ENCODE measurements around the gene CHD6.

Gene CHD6

GRCh38 chr20:41406353-41406752, 211.8 kb downstream of the CHD6 start (continued):
- TF ChIP-seq ZNF639 (tag by site-specific recombination; IDR thresholded peaks at IDR 0.05), result no peak
- no peak for TF ChIP-seq ZBTB6 (tag by site-specific recombination; IDR thresholded peaks at IDR 0.05)

GRCh38 chr20:41405436-41405835, 212.7 kb downstream of the CHD6 start:
- TF ChIP-seq ZNF704 (tag by site-specific recombination; IDR thresholded peaks at IDR 0.05), result no peak
- no peak overlapping the region for H3K27ac ChIP-seq (ENCODE audit: extremely low read depth, low read depth, low read length)
- ChIA-PET CTCF (no interaction called here), POLR2A (no interaction called here)
- H3K4me1 ChIP-seq (ENCODE audit: control insufficient read depth, insufficient read depth, low read length), result no peaks in the 10 kb centered on the region
- H3K4me3 ChIP-seq (ENCODE audit: low read depth, low read length), result no peak overlapping the region
- no peaks in the 10 kb centered on the region for H3K9me3 ChIP-seq (ENCODE audit: control insufficient read depth, insufficient read depth, low read depth, low read length)
- peaks cover 0 to 72% of the 10 kb centered on the region in 2 experiments; a peak in 2 of 3 replicates for H3K36me3 ChIP-seq (ENCODE audit: control insufficient read depth in 2 of 2, insufficient read depth in 1 of 2, low read length in 2 of 2)

GRCh38 chr20:41403604-41404003, 214.6 kb downstream of the CHD6 start:
- no peaks in the 10 kb centered on the region for H3K4me1 ChIP-seq (ENCODE audit: control insufficient read depth, insufficient read depth, low read length)
- ChIA-PET POLR2A (no interaction called here), CTCF (interaction anchor here (0.6 kb wide), 1 partner anchor 539 kb away, joined by 3 read pairs; no protein-coding TSS in a partner anchor)
- H3K4me3 ChIP-seq (ENCODE audit: low read depth, low read length), result no peak overlapping the region
- peaks cover 0 to 54% of the 10 kb centered on the region in 2 experiments; a peak in 2 of 3 replicates for H3K36me3 ChIP-seq (ENCODE audit: control insufficient read depth in 2 of 2, insufficient read depth in 1 of 2, low read length in 2 of 2)
- H3K27ac ChIP-seq (ENCODE audit: extremely low read depth, low read depth, low read length), result no peak overlapping the region
- TF ChIP-seq ZFHX2 (tag by site-specific recombination; conservative IDR thresholded peaks at IDR 0.05) (no peak), ZNF660 (tag by site-specific recombination; IDR thresholded peaks at IDR 0.05) (no peak), ZNF629 (tag by site-specific recombination; IDR thresholded peaks at IDR 0.05) (no peak), ZNF837 (tag by site-specific recombination; IDR thresholded peaks at IDR 0.05) (no peak), ZNF488 (tag by site-specific recombination; IDR thresholded peaks at IDR 0.05) (no peak), ZNF184 (tag by site-specific recombination; IDR thresholded peaks at IDR 0.05) (no peak), ZNF707 (tag by site-specific recombination; IDR thresholded peaks at IDR 0.05) (no peak), ZNF645 (tag by site-specific recombination; IDR thresholded peaks at IDR 0.05) (no peak), ZNF560 (tag by site-specific recombination; IDR thresholded peaks at IDR 0.05; ENCODE audit: borderline replicate concordance) (no peak), TSHZ1 (tag by site-specific recombination; IDR thresholded peaks at IDR 0.05; ENCODE audit: borderline replicate concordance) (no peak), ZNF658 (tag by site-specific recombination; IDR thresholded peaks at IDR 0.05) (no peak), SALL2 (tag by site-specific recombination; IDR thresholded peaks at IDR 0.05; ENCODE audit: borderline replicate concordance) (no peak), GLIS1 (tag by site-specific recombination; IDR thresholded peaks at IDR 0.05) (no peak), ZBTB21 (tag by site-specific recombination; IDR thresholded peaks at IDR 0.05) (no peak), ZNF548 (tag by site-specific recombination; IDR thresholded peaks at IDR 0.05) (no peak), ELK4 (IDR thresholded peaks at IDR 0.05; ENCODE audit: borderline replicate concordance, low read depth, low read length) (no peak), ZNF416 (tag by site-specific recombination; IDR thresholded peaks at IDR 0.05) (no peak)
- no peaks in the 10 kb centered on the region for H3K9me3 ChIP-seq (ENCODE audit: control insufficient read depth, insufficient read depth, low read depth, low read length)
